GM23248 (cell line): ENCODE data around the gene EPHA7.

Experiments
- EZH2 ChIP-seq: fragments of 200-600 bp; sonication (generic); IDR thresholded peaks from 2 replicates; pipeline ENCODE4 v1.6.1; 2018; ENCODE audit warnings: antibody characterized with exemption, mild to moderate bottlenecking; ENCODE audit not compliant: insufficient read depth, poor library complexity, severe bottlenecking
- EZH2phosphoT487 ChIP-seq: fragments of 200-600 bp; sonication (generic); IDR thresholded peaks from 2 replicates; pipeline ENCODE4 v1.6.1; 2018; ENCODE audit warnings: antibody characterized with exemption, moderate library complexity, mild to moderate bottlenecking, low read depth; ENCODE audit not compliant: insufficient read depth

- TF ChIP-seq EZH2phosphoT487 (no peak), EZH2 (no peak)
These were observed 28.5 kb upstream of the EPHA7 start for GRCh38 chr6:93447874-93448273.
